SH-SY5Y (cell line): ENCODE results near the gene CDC25B.

ENCODE experiments used
- GATA2 ChIP-seq: IDR thresholded peaks from 2 replicates; pipeline ENCODE4 v1.6.1; 2011; ENCODE audit warnings: mild to moderate bottlenecking, low read depth, low read length
- GATA3 ChIP-seq: IDR thresholded peaks from 2 replicates; pipeline ENCODE4 v1.6.1; 2011; ENCODE audit warnings: low read depth, mild to moderate bottlenecking, low read length, moderate library complexity

GRCh38 chr20:3815703-3816315 is 19.7 kb downstream of the CDC25B start:
- no peak for TF ChIP-seq GATA3
- TF ChIP-seq GATA2: no peak
